HFF-Myc (cell line): Measurements from ENCODE around the gene CNTN1.

ENCODE experiments used
- DNase-seq: peaks from one replicate; pipeline ENCODE4 v3.0.0-alpha.2; 2011; ENCODE audit warnings: low read depth; ENCODE audit errors: extremely low read depth
- H3K4me3 ChIP-seq: replicated peaks from 2 replicates; pipeline ENCODE4 v1.5.1; 2011; ENCODE audit warnings: low read depth, mild to moderate bottlenecking, control low read depth, low read length
- TF ChIP-seq, protein P1 (sequence below): IDR thresholded peaks from 2 replicates; pipeline ENCODE4 v1.5.1; 2012; ENCODE audit warnings: mild to moderate bottlenecking, low read depth, low read length, control low read depth; ENCODE audit errors: missing control alignments

Gene CNTN1

DNA sequence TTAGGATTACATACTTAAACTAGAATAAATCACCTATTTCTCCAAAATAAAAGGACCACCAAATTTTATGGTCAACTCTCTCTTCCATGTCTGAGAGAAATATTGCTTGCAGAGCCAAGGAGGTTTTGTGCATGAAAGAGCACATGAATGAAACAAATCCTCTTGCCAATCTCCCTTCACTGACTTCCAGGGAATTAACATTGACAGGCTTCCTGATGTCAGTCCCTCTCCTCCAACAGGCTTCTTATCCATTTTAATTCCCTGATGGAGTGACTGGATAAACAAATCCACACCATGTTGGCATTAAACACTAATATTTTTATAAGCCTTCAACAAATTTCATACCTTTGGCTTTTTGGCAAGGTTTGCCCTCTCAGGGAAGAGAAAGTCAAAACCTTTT is 45.3 kb upstream of the CNTN1 start:
- TF ChIP-seq, protein P1, sequence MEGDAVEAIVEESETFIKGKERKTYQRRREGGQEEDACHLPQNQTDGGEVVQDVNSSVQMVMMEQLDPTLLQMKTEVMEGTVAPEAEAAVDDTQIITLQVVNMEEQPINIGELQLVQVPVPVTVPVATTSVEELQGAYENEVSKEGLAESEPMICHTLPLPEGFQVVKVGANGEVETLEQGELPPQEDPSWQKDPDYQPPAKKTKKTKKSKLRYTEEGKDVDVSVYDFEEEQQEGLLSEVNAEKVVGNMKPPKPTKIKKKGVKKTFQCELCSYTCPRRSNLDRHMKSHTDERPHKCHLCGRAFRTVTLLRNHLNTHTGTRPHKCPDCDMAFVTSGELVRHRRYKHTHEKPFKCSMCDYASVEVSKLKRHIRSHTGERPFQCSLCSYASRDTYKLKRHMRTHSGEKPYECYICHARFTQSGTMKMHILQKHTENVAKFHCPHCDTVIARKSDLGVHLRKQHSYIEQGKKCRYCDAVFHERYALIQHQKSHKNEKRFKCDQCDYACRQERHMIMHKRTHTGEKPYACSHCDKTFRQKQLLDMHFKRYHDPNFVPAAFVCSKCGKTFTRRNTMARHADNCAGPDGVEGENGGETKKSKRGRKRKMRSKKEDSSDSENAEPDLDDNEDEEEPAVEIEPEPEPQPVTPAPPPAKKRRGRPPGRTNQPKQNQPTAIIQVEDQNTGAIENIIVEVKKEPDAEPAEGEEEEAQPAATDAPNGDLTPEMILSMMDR, result no peak
- DNase-seq, result no peak
- no peak overlapping the region for H3K4me3 ChIP-seq

GRCh38 chr12:40647651-40648050 is 44.6 kb upstream of the CNTN1 start:
- TF ChIP-seq, protein P1, result no peak
- no peak for DNase-seq
- no peak overlapping the region for H3K4me3 ChIP-seq

DNA sequence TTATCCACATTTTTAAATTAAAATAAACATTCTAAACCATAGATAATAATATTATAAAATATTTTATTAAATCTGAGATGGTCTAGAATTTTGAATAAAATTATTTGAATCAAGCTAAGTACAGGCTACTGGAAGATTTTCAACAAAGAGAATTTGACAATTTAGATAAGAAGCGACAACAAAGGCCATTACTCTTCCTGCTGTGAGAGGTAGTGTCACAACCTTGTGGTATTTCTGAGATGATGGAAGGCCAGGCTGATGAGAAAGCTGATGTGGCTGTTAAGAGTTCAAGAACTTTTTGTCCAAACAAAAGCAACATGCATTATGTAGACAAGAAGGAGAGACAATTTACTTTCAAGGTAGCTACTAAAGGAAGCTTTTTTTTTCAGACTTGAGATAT is 43.7 kb upstream of the CNTN1 start:
- no peak overlapping the region for H3K4me3 ChIP-seq
- no peak for DNase-seq
- TF ChIP-seq, protein P1, result no peak

DNA sequence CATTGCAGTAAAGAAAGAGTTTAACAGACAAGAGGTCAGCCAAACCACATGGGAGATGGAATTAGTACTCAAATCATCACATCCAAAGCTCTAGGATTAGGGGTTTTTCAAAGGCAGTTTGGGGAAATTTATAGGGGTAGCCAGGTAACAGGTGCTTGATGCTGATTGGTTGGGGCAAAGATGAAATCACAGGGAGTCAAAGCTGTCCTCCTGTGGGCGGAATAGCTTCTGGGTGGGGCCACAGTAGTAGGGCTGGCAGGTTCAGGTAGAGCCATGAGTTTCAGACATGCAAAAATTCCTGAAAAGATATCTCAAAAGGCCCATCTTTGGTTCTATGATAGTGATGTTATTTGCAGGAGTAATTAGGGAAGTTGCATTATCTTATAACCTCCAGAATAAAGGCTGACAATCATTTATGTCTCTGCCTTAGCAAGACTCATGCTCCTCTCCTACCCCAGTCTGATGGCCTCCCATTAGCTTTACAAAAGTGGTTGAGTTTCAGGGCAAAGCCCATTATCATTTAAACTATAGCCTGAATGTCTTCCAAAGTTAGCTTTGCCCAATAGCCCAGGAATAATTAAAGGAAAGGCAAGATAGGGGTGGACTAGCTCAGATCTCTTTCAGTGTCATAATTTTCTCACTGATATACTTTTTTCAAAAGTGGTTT is 42.1 kb upstream of the CNTN1 start:
- no peak overlapping the region for H3K4me3 ChIP-seq
- TF ChIP-seq, protein P1, result no peak
- DNase-seq, result no peak

GRCh38 chr12:40655451-40655850 is 36.8 kb upstream of the CNTN1 start:
- TF ChIP-seq, protein P1, result no peak
- DNase-seq, result no peak

GRCh38 chr12:40662366-40662765 is 29.9 kb upstream of the CNTN1 start:
- no peak for DNase-seq
- H3K4me3 ChIP-seq, result no peak overlapping the region
- TF ChIP-seq, protein P1, result no peak

More at GRCh38 chr12:40655451-40655850, 36.8 kb upstream of the CNTN1 start:
- H3K4me3 ChIP-seq, result no peak overlapping the region

- no peak overlapping the region for H3K4me3 ChIP-seq
- TF ChIP-seq, protein P1, result no peak
- DNase-seq, result no peak
These were observed 28.5 kb upstream of the CNTN1 start for GRCh38 chr12:40663781-40664180.
